Stimulated activated CD4-positive, alpha-beta T cell treated with anti-CD3 and anti-CD28 coated beads, Interleukin-15, amount 100 ng/mL, for 24 hours (primary cell): ENCODE measurements around the gene ZNF664.

Experiments
- DNase-seq: peaks from one replicate; pipeline ENCODE4 v3.0.0-alpha.2; 2020

ZNF664 gene

DNA sequence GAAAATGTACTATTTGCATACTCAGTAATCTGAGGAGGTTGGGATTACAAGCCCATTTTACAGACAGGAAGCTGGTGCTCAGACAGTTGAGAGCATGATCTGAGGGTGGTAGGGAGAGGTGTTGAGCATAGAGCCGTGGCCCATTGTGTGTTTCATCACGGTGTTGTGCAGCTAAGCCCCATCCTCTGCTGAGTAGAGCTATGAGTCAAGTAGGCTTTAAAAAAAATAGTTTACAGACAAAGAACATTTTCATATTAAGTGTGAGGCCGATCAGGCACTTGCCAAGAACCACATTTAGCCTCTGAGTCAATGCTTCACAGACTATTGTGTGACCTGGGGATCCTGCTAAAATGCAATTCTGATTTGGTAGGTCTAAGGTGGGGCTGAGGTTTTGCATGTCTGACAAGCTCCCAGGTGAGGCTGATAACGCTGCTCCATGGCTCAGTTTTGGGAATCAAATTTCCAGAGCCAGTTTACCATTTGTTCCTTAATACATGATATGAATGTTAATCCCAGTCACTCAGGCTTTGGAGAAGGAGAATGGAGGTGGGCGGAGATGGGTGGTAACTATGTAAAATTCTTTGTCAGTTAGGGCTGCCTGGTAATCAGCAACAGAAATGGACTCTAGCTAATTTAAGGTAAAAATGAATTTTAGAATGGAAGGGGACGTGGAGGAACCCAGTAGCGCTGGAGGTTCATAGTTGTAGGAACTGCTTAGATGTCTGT, 22.2 kb downstream of the ZNF664 start:
- DNase-seq: no peak

DNA sequence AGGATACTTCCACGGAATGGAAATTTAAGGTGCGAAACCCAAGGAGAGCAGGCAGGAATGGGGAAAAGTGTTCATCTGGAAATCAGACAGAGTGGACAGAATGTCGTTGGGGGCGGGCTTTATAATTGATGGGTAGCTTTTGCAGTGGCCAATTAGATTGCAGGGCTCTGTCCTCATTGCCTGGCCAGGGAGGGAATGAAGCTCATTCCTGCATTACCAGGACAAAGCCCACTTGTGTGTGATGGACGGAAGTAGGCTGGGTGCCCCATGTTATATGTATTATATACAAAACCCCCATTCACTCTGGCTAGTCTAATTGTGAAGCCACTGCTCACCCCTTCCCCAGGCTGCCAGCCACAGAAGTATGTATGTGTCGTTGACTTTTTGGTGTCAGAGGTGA, 23.6 kb downstream of the ZNF664 start:
- no peak for DNase-seq

DNA sequence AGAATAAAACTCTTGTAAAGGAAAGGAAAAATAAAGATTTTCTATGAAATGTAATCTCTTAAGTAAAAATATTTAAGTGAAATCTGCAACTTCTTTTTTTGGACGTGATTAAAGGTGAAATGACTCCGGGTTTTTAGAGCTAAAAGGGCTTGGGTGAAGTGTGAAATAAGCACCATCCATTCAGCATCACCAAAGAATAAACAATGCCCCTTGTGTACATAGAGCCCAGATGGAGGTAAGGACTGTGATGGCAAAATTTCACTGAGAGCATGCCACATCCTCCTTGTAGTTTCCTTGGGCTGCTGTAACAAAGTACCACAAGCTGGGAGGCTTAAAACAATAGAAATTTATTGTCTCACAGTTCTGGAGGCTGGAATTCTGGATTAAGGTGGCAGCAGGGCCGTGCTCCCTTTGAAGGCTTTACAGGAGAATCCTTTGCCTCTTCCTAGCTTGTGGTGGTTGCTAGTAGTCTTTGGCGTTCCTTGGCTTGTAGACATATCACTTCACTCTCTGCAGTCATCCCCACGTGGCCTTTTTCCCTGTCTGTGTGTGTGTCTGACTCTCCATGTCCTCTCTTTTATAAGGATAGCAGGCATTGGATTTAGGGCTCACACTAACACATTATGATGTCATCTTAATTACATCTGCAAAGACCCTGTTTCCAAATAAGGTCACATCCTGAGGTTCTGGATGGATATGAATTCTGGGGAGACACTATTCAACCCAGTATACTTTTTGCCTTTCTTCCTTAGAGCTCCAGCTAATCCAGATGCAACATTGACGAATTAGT, 24.2 kb downstream of the ZNF664 start:
- DNase-seq: no peak

DNA sequence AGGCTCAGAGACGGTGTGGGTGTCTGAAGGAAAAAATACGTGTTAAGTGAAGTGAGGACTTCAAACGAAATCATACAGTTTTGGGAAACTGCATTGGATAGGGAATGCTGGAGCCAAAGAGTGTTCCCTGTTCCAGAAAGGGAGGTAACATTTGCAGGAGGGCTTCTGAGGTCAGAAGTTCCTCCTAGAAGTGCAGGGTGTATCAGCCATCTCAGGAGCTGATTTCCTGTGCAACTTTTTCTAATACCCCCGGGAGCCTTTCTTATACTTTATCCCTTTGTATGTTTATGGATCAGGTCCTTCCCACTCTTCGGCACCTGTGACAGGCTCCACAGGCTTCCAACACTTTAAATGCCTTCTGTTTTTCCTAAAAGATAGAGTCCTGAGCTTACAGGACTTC, 24.9 kb downstream of the ZNF664 start:
- no peak for DNase-seq

DNA sequence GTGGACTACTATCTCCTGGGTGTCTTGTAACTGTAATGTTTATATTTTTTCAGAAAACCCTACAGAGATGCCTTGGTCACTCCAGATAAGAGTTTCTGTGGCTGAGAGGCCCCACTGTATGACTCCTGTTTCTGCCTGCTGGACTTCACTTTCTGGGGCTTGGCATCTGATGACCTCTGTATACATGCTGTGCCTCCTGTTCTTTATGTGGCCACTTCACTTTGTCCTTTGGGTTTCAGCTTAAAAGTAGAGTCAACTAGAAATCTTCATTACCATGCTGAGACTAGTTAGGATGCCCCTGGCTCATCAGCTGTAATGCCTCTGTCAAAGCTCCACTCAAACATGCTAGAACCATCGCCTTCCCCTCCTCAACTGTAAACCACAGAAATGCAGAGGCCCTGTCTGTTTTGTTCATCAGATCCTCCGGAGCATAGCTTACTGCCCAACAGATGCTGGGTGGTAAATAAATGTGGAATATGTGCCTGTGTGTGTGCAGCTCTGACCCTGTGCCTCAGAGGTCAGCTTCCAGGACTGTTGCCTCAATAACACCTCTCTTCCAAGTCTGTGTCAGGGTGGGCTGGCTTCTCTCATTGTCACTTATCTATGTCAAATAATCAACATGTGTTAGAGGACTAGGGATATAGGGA, 25.5 kb downstream of the ZNF664 start:
- DNase-seq: no peak

DNA sequence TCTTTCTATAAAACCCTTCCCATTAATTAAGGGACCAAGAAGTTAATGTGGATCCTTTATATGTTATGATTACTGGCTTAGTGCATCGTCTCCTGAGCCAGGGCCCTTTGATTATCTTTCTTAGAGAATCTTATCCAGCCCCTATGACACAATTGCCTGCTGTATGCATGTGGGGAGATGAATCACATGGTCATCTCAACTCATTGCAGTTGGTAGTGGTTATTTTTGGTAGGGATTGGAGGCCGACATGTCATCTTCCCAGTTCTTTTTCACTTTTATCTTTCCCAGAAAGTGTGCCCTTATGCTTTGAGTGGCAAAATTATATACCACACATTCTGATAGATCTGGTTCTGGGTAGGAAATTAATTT, 26.0 kb downstream of the ZNF664 start:
- no peak for DNase-seq

DNA sequence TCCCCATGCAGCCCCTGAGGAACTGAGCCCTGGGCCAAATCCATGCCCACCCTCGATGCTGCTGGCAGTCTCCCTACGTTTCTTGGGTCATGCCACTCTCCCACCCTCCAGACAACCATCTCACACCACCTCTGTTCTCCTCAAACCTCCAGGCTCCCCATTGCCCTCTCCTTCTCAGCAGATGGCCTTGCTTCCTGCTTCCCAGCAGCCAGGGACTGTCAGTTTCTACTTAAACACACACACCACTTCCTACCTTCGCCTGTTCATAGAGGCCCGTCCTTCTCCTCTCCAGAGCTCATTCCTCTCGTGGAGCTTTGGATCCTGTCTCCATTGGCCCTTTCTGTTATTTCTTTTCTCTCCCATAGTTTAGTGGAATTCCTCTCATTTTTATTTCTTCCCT, 27.1 kb downstream of the ZNF664 start:
- no peak for DNase-seq

DNA sequence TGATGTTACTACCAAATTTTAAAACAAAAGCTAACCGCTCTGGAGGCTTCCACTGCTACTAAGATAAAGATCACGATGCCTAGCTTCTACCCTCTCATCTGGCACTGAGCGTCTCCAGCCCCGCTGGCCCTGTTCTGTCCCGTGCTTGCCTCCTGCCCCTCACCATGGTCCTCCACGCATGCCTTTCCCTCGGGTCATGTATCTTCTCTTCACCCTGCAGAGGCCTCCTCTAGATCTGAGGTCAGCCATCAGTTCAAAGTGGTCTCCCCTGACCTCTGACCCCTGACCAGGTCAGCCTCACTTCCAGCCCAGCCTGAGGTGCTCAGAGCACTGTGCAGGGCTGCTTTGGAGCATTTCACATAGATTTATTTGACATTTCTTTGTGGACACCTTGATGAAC, 28.3 kb downstream of the ZNF664 start:
- no peak for DNase-seq

DNA sequence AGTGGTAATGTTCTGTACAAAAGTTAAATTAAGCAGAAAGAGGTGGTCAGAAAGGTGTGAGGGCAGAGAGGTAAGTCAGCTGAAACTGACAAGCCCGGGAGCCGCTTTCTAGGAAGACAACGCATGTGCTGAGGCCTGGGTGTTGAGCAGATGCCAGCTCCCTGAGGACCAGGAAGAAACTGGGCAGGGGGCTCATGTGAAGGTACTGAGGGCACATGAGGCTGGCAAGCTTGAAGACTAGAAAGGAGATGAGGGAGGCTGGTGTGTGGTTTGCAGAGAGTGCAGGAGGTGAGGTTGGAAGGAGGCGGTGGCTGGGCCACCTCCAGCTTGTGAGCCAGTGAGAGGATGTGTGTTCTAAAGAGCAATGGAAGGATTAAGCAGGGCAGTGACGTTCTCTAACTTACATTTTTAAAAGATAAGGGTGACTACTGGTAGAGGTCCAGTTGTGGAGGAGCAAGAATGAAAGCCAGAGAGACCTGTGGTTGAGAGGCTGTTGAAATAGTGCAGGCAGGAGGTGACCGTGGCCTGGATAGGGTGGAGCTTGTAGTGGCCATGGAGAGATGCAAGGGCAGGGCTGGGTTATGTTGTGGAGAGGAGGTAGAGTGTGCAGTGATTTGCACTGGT, 29.1 kb downstream of the ZNF664 start:
- DNase-seq: no peak

DNA sequence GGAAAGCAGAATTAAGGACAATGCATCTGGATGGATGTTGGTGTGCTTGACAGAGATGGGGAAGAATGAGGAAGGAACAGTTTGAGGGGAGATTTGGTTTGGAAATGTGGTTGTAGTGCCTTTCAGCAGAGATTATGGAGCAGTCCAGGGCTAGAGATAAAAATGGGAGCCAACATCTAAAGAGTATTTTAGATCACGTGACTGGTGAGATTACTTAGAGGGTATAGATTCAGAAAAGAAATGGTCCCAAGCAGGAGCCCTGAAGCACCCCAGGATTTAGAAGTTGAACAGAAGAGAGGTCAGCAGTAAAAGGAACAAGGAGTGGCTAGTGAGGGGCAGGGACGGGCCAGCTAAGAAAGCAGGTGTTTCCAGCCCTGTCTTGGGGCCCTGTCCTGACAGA, 29.6 kb downstream of the ZNF664 start:
- DNase-seq: no peak

DNA sequence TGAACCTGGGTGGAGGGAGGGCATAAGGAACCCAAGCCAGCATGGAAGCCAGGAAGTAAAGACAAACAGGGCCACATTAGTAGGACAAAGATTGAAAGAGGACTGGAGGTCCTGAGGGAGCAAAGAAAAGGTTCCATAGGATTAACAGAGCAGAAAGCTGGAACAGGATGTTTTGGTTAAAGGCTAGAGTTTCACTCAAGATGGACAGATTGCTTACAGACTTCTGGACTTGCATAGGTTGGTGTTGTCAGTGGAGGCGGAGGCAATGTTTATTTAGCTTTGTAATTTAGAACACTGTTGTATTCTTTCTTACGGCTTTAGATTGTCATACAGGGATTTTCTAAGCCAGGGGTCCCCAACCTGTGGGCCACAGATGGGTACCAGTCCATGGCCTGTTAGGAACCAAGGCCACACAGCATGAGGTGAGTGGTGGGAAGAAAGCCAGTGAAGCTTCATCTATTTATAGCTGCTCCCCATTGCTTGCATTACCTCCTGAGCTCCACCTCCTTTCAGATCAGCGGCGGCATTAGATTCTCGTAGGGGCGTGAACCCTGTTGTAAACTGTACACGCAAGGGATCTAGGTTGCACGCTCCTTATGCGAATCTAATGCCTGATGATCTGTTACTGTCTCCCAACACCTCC, 31.3 kb downstream of the ZNF664 start:
- DNase-seq: no peak

DNA sequence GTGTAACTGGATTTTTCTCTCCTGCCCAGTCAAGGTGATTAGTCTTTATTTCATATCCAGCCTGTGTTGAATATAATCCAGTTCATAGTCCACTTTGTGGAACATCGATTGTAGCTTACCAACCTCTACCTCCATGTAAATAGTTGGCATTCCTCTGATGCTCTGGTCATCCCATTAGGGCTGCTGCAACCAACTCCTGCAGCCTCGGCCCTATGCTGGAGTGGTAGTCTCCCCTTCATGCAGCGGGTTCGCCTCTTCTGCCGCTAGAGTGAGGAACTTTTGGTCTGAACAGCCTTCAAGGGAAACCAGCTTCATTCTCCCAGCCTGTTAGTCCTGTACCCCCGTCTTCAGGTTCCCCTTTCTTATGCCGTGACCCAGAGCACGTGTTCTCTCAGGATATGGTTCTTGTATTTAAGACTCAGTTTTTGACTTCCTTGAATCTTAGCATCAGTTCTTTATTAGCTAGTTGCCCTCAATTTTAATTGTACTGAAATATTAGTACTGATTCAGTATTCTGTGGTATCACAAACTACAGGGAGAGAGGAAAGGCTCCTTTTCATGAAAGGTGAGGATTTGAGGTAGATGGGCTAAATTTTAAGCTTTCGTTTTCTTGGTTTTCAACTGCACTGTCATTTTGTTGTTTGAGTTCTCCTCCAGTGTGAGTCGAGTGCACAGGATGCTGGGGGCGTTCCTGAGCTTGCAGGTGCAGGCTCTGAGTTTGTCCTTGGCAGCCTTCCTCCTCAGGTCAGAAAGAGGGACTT, 33.2 kb downstream of the ZNF664 start:
- peak; percentile 39 for DNase-seq

DNA sequence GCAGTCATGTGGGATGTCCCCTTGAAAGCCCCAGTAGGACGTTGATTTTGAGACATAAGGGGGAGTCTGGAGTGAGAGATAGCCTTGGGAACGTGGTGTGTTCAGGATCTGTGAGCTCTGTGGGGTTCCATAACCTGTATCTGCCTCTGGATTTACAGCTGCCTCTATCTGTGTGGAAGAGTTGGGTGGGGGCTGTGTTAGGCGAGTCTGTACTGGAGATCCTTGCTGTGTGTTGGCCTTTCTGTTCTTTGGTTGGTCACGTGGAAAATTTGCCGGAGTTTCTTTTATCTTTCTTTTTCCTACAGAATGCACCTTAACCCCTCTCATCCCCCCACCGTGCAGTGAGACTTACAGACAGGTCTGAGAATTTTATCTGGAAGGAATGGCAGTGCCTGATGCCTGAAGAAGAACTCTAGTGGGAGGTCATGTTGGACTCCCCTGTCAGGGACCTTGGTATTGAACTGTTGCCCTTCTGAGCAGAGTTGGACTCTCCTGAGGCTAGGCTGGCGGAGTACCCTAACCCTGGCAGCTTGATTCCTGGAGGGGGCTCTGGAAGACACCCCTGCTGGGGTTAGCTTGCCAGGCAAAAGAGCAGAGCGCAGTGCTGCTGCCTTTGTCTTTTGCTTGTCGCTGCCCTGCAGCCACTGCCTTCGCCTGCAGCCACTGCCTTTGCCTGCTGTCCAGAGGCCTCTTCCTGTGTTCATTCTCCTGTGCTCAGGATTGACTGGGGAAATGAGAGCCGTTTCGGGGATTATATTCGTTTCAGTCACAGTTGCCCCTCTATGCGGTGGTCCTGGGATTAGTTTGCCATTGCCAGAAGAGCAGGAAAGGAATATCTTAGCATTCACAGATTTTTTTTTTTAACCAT, 34.1 kb downstream of the ZNF664 start:
- DNase-seq: no peak

DNA sequence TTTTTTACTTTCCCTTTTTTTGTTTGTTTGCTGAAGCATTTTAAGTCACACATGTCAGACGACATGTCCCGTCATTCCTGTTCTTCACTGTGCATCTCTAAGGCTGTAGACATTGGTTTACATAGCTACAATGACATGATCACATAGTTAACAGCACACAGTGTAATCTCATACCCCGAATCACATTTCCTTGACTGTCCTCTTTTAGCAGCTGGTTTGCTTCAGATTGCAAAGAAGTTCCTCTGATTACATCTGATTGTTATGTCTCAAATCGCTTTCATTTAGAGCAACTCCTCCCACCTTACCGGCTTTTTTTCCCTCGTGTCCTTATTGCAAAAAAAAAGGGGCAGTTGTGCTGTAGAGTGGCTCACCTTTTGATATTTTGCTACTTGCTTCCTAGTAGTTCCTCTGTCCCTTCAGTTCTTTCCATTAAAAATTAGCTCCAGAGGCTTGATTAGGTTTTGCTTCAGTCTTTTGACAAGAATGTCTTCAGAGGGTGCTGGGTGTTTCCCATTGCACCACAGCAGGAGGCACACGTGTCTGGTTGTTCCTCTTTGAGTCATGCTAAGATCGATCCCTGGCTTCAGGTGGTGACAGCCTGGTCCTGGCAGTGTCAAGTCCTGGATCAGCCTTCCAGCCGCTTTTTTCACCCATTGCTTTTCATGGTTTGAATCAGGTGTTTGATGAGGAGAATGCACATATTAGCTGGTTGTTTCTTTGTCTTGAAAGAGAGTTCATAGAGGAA, 35.0 kb downstream of the ZNF664 start:
- no peak for DNase-seq

DNA sequence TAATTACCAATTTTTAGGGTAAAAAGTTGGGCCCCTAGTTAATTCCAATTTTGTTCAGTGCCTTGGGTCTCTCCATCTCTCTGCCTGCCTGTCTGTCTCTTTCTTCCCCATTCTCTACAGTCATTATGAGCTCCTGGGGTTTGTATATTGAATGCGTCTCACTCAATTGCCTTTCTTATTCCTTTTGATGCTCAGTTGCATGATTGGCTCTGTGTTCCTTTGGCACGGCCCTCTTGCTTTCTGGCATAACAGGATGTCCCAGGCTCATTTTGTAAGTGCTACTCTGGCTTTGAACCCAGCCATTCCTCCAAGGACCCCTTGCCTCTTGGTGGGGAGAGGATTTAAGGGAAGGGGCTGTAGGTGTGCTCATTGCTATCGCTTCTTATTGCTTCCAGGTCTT, 35.6 kb downstream of the ZNF664 start:
- DNase-seq: no peak

DNA sequence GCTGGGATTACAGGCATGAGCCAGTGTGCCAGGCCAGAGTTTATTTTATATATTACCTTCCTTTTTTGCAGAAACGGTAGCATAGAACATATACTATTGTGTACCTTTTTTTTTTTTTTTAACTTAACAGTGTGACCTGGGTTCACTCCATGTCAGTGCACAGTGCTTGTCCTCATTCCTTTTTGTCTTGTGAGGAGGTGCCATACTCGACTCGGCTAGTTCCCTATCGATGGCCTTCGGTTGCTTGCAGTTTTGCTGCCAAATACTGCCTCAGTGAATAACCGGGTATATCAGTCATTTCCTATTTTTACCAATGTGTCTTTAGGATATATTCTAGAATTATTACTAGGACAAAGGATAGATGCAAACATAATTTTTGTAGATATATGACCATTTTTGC, 36.8 kb downstream of the ZNF664 start:
- DNase-seq: no peak

DNA sequence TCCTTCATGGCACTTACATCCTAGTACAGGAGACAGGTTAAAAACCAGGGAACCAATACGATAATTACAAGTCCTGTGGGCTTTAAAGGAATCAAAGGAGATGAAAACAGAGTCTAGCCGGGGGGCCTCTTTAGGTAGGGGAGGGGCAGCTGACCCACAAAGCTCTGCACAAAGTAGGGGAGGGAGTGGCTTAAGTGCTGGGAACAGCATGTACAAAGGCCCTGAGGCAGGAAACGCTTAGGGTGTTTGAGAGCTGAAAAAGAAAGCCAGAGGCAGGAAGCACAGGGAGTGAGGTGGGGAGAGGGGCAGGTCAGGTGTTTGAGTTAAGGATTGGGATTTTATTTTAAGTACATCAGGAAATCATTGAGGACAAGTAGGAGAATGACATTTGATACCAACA, 37.7 kb downstream of the ZNF664 start:
- no peak for DNase-seq

DNA sequence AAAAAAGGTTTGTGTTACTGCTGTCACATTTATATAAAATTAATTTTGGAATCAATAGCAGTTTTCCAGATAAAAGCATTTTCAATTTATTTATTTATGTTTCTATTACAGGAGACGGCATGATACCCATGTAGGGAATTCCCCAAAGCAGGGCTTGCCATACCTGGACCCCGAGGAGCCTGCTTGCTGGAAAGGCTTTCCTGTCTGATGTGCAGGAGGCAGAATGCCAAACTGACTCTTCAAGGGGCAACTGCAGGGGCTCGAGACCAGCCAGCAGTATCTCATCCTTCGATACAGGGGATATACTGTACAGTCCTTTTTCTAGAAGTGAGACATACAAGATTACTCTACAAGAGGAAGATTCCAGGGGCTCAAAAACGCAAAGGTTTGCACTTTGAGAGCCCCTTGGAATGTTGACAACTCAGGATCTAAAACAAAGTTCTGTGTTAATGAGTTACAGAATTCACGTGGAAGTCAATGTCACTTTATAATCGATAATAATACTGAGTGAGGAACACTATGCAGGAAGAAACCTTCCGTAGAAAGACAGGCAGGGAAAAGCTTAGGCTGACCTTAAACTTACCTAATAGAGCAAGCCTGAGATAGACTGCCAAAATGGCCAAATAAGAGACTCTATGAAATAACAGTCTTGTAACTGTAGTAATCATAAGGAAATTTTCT, 38.6 kb downstream of the ZNF664 start:
- no peak for DNase-seq

DNA sequence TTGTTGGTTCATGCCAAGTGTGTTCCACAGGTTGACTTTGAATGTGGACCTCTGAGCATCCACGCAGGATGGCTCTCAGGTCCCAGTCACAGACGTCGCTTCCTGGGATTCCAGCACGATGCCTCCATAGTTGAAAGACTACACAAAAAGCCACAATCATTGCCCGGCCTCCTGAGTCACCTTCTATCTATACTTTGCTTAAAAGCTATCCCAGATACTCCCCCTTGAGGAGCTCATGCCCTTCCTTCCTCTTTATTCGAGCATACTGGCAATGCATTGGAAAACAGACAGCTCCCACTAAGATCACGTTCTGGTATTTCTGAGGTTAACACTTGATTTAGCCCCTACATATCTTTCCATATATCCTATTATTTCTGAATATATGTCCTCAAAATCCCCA, 40.1 kb downstream of the ZNF664 start:
- DNase-seq: no peak
